SIG-M5 (cell line): ENCODE results near the gene NXF2B.
"Not testable (repeated sequence)": the region's sequence is repeated elsewhere in the genome, so short reads cannot be mapped to it uniquely, and the experiment has no call there.

Experiments
- DNase-seq: peaks from one replicate; lab custom pipeline; 2025; lab: John Stamatoyannopoulos, UW

Gene NXF2B

DNA sequence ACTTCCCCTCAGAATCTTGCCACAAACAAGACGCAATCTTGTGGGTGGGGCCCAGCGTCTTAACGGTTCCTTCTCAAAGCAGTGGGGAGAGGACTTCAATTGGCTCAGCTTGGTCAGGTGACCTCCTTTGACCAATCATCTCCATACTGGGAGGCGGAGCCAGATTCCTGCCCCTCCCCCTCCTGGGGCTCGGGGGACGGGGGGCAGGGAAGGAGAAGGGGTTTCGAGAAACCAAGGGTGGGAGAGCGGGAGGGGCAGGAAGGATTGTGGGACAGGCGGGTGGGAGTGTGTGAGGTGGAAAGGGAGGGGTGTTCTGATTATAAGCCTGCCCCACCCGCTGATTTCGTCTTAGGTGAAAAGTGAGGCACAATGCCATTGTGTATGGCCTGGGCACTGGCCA is at the start of gene NXF2B:
NXF2B (minus strand) TSS at position 101 of the 400 bp plus-strand sequence. CDS start 59,972 bp downstream, outside the sequence.
- not testable (repeated sequence) for DNase-seq

GRCh38 chrX:102478765-102479164 is 39.0 kb upstream of the NXF2B start:
- not testable (repeated sequence) for DNase-seq

DNA sequence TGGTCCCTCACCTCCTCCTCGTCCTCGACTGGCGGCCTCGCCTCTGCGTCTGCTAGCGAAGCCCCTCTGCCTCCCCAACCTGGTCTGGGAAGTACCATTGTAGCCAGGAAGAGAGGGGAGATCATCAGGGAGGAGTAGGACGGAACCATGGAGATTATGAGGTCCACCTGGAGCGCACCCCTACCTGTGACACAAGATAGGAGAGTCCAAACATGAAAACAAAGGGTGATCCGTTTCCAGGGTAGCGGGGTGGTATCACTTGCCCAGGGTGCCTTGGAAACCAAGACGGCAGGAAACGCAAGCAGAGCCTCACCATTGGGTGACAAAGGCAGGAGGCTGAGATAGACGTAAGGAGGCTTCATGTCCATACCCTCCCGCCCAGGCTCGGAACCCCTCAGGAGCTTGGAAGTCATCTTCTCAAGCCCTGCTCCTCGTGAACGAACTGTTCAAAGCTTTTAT is 32.0 kb upstream of the NXF2B start, which contains the start of gene TCP11X2:
TCP11X2 (minus strand) TSS at position 51 of the 459 bp plus-strand sequence.
- not testable (repeated sequence) for DNase-seq

GRCh38 chrX:102470215-102470614 is 30.4 kb upstream of the NXF2B start:
- DNase-seq = not testable (repeated sequence)

- not testable (repeated sequence) for DNase-seq
Observed at GRCh38 chrX:102458615-102459014, 18.8 kb upstream of the NXF2B start.

DNA sequence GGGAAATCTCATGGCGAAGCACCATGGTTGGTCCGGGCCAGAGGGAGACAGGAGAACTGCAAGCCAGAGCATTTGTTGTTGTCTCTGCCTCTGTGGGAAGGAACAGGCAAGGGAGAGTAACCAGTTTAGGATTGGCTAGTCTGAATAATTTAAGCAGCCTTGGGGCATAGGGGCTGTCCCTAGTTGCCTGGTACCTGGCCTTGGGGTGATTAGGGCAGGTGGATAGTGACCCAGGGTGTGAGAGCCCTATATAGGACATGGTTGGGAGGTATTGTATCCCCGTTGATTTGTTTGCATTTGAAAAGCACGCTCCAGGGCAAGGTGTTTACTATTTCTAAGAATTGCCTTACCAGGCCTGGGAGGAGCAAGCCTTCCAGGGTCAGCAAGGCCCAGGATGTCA is 25.3 kb downstream of the NXF2B start:
- not testable (repeated sequence) for DNase-seq

DNA sequence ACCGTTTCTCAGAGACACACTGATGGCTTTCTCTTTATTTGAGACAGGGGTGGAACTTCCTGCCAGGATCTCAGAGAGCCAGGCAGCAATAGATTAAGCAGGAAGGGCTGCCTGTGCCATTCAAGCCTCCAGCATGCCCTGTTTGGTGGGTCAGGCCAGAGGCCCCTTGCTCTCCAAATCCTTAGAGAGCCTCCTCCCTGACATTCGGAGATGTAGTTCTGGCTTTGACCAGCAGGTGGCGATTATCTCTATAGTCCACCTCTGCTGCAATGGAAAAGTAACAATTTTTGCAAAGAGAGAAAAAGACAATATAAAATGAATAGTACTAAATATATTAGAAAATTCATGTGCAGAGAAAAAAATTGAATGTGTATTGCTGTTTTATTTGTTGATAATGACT is 93.9 kb downstream of the NXF2B start:
- DNase-seq = no peak

DNA sequence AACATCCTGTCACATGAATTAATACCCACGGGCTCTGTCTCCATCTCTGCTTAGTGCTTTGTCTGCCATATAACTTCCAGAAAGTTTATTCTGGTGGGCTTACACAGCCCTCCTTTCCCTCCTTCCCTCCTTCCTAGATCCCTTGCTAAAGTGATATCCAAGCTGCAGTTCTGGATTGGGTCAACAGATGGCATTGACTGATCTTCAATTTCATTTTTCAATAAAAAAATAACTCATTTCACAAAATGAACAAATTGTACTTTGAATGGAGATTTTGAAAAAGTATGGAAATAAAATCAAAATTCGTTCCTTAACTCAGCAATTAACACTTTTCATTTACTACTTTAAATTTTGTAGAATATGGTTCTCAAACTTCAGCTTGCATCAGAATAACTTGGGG is 97.9 kb downstream of the NXF2B start:
- DNase-seq = no peak

GRCh38 chrX:102339312-102340298 is 100.2 kb downstream of the NXF2B start:
- no peak for DNase-seq

- no peak for DNase-seq
Observed at GRCh38 chrX:102338162-102338561, 101.6 kb downstream of the NXF2B start.
